RKO (cell line): ENCODE results near the gene CDH6.

ENCODE experiments used
- DNase-seq: peaks from one replicate; pipeline ENCODE4 v3.0.0-alpha.2; 2016; ENCODE audit warnings: low spot score

Gene CDH6

DNA sequence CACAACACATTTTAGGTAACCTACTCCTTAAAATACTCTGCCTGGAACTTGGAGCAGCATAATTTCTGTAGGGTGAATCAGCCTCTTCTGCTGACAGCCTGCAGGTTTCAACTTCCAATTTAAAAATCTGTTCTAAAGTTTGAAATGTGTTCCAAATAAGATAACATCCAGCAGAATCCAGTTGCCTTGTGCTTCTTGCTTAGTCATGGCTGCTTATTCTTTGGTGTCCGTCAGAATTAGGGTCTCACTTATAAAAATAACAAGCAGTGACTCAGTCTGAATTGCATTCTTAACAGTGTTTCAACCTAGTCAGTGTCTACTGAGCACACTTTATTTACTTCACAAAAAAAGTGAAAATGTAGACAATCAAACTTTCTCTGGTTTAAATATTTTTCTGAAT is 3.7 kb downstream of the CDH6 start:
- peak; percentile 3 for DNase-seq

DNA sequence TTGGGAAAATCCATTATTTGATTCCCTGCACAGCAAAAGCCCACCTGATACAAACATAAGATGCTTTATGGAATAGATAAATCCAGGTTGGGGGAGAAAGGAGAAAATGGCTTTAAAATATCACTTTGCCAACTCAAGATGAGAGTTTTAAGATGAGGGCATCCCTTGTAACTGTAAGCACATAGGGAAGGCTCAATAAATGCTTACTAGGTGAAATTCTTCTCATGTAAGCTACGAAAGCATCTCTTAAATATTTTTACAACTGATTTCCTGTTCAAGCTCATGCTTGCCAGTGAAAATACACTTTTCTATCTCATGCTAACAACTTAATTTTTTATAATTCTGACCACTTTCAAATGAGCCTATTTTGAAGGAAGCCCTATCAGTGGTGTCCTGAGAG is 11.5 kb downstream of the CDH6 start:
- DNase-seq = no peak

- no peak for DNase-seq
Observed at GRCh38 chr5:31208043-31208442, 14.6 kb downstream of the CDH6 start.

GRCh38 chr5:31209334-31209733 is 15.8 kb downstream of the CDH6 start:
- no peak for DNase-seq

DNA sequence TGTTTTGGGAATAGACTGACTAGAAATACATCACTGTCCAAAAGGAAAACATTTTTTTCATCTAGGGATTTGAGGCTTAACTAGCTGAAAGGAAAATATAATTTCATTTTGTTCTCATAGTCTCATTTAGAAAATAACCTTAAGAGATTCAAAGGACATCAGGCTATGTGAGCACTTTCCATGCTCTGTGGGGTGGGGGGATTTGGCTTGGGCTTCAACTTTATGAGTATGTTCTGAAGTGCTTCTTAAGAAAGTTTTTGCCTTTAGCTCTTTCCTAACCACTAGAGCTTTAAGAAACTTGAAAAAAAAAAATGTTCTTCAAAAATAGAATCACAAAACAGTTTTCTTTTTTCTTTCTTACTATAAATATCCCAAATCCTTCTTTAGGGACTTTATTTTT is 17.6 kb downstream of the CDH6 start:
- no peak for DNase-seq

DNA sequence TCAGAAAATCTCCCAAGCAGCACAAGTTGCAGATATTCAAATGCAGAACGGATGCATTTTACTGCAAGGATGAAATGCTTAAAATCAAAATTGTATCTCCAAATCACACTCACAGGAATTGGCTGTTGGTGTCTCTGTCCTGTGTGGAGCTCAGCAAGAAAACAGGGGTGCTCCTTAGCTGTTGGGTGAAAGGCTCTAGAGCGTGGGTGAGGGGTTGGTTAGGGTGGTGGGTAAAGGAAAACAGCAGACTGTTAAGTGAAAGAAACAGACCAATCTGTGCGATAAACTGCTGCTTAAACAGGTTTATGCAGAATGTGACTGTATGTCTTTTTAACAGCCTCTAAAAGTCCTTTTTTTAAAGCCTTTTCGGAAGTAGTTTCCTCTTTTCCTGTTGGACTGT is 19.8 kb downstream of the CDH6 start:
- DNase-seq = no peak

DNA sequence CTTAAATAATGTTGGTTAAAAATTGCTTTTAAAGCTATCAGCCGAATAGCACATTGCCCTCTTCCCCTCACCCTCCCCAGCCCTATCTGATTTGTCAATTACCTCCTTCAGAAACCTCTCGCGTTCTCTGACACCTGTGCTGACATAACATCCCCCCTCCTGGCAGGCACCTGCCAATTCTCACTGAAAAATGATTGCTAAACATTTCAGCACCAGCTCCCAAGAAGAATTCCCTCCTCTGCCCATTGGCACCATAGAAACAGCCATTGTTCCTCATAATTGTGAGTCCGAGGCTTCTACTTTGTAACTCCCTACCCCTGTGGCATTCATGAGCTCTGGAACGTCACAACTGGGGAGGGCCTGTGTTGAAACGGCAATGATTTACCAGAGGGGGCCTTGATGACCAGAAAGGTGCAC is 20.2 kb downstream of the CDH6 start:
- no peak for DNase-seq

DNA sequence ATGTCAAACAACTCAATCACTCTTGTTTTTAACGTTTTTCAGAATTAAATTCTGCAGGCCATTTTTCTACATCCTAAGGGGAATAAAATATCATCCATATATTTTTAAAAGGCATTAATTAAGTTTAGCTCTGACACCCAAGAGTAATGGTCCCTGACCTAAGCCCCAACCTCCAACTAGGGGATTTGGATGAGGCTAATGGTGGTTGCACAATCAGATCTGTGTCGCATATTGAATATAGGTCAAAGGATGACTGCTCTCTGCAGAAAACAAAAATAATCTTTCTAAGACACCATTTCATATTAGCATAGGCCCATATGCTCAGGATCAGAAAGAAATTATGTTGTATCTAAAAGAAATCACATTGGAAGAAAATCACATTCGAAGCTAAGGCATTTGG is 20.7 kb downstream of the CDH6 start:
- no peak for DNase-seq

- DNase-seq = no peak
Observed at GRCh38 chr5:31215236-31215635, 21.8 kb downstream of the CDH6 start.

GRCh38 chr5:31217446-31217845 is 24.0 kb downstream of the CDH6 start:
- no peak for DNase-seq

GRCh38 chr5:31218978-31219377 is 25.5 kb downstream of the CDH6 start:
- no peak for DNase-seq

DNA sequence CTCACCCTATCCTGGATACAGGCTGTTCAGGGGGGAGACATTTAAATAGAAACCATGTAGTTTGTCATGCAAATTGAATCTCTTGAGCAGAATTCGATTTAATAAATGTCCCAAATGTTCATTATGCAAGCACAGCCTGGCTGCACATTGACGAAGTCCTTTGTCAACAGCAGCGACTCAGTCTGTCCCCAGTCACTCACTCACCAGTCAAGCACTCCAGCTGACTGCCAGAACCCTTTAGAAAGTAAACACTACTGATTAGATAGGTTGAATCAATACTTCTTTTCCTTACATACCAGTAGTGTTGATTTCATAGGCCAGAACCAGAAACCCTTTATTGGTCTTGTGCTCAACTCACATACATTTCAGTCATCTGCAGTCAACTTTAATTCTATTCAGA is 27.5 kb downstream of the CDH6 start:
- no peak for DNase-seq

- DNase-seq = peak; percentile 3
Observed at GRCh38 chr5:31225118-31225517, 31.6 kb downstream of the CDH6 start.

- DNase-seq = no peak
Observed at GRCh38 chr5:31225613-31226012, 32.1 kb downstream of the CDH6 start.

GRCh38 chr5:31226651-31227050 is 33.2 kb downstream of the CDH6 start:
- DNase-seq = no peak

- DNase-seq = no peak
Observed at GRCh38 chr5:31229266-31229665, 35.8 kb downstream of the CDH6 start.

DNA sequence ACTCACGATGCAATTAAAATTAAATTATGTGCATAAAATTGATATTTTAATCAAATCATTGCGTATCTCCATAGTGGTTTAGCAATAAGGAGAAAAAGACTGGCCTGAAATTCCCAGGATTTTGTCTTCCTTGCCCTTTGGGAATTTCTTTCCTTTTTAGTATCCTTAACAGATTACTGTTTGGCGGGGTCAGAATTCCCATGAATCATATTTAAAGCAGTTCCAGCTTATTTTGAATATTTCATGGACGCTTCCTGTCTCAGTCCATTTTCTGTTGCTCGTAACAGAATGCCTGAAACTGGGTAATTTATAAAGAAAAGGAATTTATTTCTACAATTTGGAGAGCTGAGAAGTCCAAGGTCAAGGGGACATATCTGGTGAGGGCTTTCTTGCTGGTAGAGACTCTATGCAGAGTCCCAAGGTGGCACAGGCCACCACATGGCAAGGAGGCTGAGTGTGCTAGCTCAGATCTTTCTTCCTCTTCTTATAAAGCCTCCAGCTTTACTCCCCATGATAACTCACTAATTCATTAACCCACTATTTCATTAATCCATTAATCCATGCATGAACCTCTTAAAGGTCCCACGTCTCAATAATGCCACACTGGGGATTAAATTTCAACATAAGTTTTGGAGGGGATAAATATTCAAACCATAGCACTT is 37.8 kb downstream of the CDH6 start:
- DNase-seq = no peak

- DNase-seq = peak; percentile 64
Observed at GRCh38 chr5:31232273-31232888, 38.9 kb downstream of the CDH6 start.

DNA sequence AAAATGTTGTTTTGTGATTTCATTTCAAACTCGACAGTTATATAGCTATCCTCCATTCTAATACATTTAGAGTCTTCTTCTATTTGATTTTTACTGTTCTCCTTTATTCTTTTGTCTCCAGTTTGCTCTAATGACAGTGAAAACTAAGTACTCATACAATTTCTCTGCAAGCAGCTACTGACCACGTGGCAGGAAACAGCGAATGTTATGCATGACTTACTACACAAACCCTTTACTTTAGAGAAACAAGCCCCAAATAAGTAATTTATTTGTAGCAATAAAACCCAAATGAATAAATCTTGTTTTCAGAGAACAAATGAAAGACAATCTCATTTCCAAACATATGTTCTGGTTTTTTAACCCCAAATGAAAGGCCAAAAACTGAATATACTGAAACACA is 41.9 kb downstream of the CDH6 start:
- DNase-seq = no peak

- no peak for DNase-seq
Observed at GRCh38 chr5:31236339-31236738, 42.9 kb downstream of the CDH6 start.

- no peak for DNase-seq
Observed at GRCh38 chr5:31237174-31237573, 43.7 kb downstream of the CDH6 start.

DNA sequence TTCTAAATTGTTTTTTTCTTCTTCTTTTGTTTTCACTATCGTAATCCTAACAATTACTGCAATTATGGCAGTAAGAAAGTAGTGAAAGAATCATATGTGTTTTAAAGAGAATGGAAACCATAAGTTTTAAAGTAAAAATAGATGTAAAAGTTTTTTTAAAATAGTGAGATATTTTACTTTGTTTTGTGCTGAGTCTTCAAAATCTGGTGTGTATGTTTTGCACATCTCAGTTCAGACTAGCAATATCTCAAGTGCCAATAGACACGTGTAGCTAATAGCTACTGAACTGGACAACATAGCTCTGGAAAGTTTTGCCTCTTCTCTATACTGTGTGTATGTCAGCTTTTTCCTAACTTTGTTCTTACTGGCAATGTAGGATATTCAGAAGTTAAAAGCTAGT is 45.0 kb downstream of the CDH6 start:
- no peak for DNase-seq

DNA sequence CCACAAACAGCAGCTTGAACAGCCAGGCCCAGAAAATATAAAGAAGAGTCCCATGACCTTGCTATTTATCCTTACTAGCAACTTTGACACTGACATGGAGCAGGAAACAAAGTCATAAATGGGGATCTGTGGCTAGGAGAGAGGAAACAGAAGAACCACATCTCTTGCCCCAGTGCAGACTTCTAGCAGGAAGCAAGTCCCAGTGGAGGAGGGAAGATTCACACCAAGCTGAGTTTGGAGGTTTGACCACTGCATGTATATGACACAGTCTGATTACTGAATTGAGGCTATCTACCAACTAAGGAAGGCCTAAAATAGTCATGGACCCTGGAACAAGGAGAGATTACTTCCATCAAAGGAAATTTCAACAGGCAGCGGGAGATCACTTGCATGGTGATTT is 51.4 kb downstream of the CDH6 start:
- DNase-seq = no peak

DNA sequence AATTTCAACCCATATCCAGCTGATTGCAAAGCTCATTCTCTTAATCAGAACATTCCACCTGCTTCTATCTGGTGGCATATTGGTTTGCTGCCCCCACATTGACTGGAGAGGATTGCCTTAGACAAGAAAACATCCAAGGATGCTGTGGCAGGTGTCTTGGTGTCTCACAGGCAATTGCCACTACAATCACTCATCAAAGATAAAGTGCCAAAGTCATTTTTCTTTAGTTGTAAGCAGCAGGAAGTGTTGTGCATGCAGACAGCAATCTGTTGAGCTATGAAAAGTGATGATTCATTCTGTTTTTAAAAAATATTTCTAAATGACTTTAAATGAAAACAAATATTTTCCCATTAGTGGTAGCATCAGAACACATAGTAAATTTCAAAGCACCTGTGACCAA is 53.9 kb downstream of the CDH6 start:
- no peak for DNase-seq
